Testis (tissue), 2 donors: ENCODE measurements around the gene EXOC4.

Experiments
- POLR2A ChIP-seq: fragments of 450-650 bp; IDR thresholded peaks from one replicate; pipeline ENCODE4 v1.6.1; 2017; ENCODE audit warnings: antibody characterized with exemption, mild to moderate bottlenecking, moderate library complexity
- TF ChIP-seq, protein P1 (sequence below), 3 experiments: fragments of 450-650 bp in 2 of 3; fragments of 200-600 bp in 1 of 3; sonication (generic) in 1 of 3; IDR thresholded peaks; one replicate each; pipeline ENCODE4 v1.5.1; 2016 to 2019; ENCODE audit warnings: antibody characterized with exemption in 3 of 3, mild to moderate bottlenecking in 2 of 3, moderate library complexity in 1 of 3

- TF ChIP-seq, protein P1, sequence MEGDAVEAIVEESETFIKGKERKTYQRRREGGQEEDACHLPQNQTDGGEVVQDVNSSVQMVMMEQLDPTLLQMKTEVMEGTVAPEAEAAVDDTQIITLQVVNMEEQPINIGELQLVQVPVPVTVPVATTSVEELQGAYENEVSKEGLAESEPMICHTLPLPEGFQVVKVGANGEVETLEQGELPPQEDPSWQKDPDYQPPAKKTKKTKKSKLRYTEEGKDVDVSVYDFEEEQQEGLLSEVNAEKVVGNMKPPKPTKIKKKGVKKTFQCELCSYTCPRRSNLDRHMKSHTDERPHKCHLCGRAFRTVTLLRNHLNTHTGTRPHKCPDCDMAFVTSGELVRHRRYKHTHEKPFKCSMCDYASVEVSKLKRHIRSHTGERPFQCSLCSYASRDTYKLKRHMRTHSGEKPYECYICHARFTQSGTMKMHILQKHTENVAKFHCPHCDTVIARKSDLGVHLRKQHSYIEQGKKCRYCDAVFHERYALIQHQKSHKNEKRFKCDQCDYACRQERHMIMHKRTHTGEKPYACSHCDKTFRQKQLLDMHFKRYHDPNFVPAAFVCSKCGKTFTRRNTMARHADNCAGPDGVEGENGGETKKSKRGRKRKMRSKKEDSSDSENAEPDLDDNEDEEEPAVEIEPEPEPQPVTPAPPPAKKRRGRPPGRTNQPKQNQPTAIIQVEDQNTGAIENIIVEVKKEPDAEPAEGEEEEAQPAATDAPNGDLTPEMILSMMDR (IDR thresholded peaks at IDR 0.05), result no peak
- no peak for TF ChIP-seq POLR2A
These were observed 142.7 kb downstream of the EXOC4 start for GRCh38 chr7:133395551-133395950.
